Endodermal cell (in vitro differentiated cells): Measurements from ENCODE around the gene SNX13. TPM values are rescaled to one million over a fixed set of nuclear protein-coding genes. Genes with fewer than 3 reads are reported as not detected.

Experiments
- DNase-seq: peaks from one replicate; pipeline ENCODE4 v3.0.0-alpha.2; 2017
- H3K27ac ChIP-seq: 2 replicates; pipeline ENCODE4 v1.5.1; 2013; ENCODE audit warnings: mild to moderate bottlenecking, low read depth, low read length, moderate library complexity
- H3K27me3 ChIP-seq: 2 replicates; pipeline ENCODE4 v1.6.1; 2013; ENCODE audit warnings: mild to moderate bottlenecking, low read length, moderate library complexity; ENCODE audit not compliant: insufficient read depth, control insufficient read depth, poor library complexity, severe bottlenecking
- H3K36me3 ChIP-seq: 2 replicates; pipeline ENCODE4 v1.7.0; 2013; ENCODE audit warnings: mild to moderate bottlenecking, low read length, moderate library complexity; ENCODE audit not compliant: control insufficient read depth, insufficient read depth
- H3K4me1 ChIP-seq: one replicate; pipeline ENCODE4 v1.7.0; 2013; ENCODE audit warnings: low read length; ENCODE audit not compliant: control insufficient read depth, insufficient read depth
- H3K4me3 ChIP-seq: 2 replicates; pipeline ENCODE4 v1.5.1; 2013; ENCODE audit warnings: mild to moderate bottlenecking, low read length, moderate library complexity
- H3K9ac ChIP-seq: 2 replicates; pipeline ENCODE4 v1.6.1; 2013; ENCODE audit warnings: mild to moderate bottlenecking, low read length, moderate library complexity; ENCODE audit not compliant: poor library complexity, severe bottlenecking; ENCODE audit errors: extremely low read depth
- H3K9me3 ChIP-seq: 2 replicates; pipeline ENCODE4 v1.6.1; 2013; ENCODE audit warnings: mild to moderate bottlenecking, low read length, moderate library complexity; ENCODE audit not compliant: control insufficient read depth
- H3K27ac Mint-ChIP-seq: 2 replicates; pipeline ENCODE4 v1.8.0; 2020; ENCODE audit warnings: mixed read lengths
- H3K27me3 Mint-ChIP-seq: 2 replicates; pipeline ENCODE4 v1.8.0; 2021; ENCODE audit warnings: mild to moderate bottlenecking, mixed read lengths; ENCODE audit not compliant: insufficient read depth
- H3K36me3 Mint-ChIP-seq: 2 replicates; pipeline ENCODE4 v1.8.0; 2020; ENCODE audit warnings: low read depth, mixed read lengths
- H3K4me1 Mint-ChIP-seq: 2 replicates; pipeline ENCODE4 v1.8.0; 2020; ENCODE audit warnings: mixed read lengths
- H3K4me3 Mint-ChIP-seq: 2 replicates; pipeline ENCODE4 v1.8.0; 2020; ENCODE audit warnings: mild to moderate bottlenecking, moderate library complexity, mixed read lengths
- H3K9me3 Mint-ChIP-seq: 2 replicates; pipeline ENCODE4 v1.8.0; 2020; ENCODE audit warnings: mild to moderate bottlenecking, mixed read lengths
- WGBS, 2 experiments: methylation state at CpG; one replicate each; pipeline versions ENCODE4 v1.1.5 to v1.1.7; 2013; ENCODE audit warnings: missing lambda C conversion rate in 2 of 2, mixed read lengths in 1 of 2; ENCODE audit not compliant: insufficient coverage in 1 of 2, insufficient read length in 1 of 2; 5-methylcytosine and 5-hydroxymethylcytosine counted together
- total RNA-seq, 2 donors: library from RNA; stranded (reverse); fragmentation: NEBNext Ultra II Directional in 1 of 2; extraction: Animal tissue kit (Norgen Biotek cat#: 25700) in 1 of 2; gene quantifications; 2 replicates in 1 of 2; 3 replicates in 1 of 2; pipeline ENCODE4 v1.2.1, GENCODE V29; 2021
- TF ChIP-seq, protein P1 (sequence below): fragments of 200-600 bp; sonication (generic); conservative IDR thresholded peaks from 2 replicates; pipeline ENCODE4 v1.5.0; 2021; ENCODE audit warnings: antibody characterized with exemption, mild to moderate bottlenecking

SNX13 gene
- total RNA-seq, 2 donors from 2014 or later: 32.8 to 38.8 TPM

DNA sequence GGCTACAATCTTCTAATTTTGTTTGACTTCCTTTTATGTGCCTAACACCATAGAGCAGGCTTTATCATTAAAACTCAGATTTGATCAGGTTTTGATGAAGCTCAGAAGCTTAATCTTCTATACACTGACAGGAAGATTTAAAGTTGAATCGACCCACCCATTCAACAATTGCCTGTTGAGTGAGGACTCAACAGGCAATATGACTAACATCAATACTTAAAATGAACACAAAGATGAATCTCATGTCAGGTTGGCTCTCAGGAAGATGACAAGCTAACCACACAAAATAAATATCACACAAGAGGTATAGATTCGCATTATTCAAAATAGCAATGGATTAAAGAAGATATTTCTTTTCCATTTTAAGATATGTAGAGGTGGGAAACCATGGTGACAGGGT is 36.7 kb upstream of the SNX13 start:
- H3K4me1 Mint-ChIP-seq: no peaks in the 10 kb centered on the region
- no peak for DNase-seq
- H3K36me3 Mint-ChIP-seq: no peaks in the 10 kb centered on the region
- 100% methylated on average over 1 of the region's 2 CpGs; no CpG with 5 or more reads in 1 of the 2 experiments for WGBS, 2 experiments
- no peak overlapping the region for H3K27ac Mint-ChIP-seq
- Histone ChIP-seq H3K9me3 (no peaks in the 10 kb centered on the region), H3K4me3 (no peak overlapping the region), H3K36me3 (no peaks in the 10 kb centered on the region), H3K27me3 (no peaks in the 10 kb centered on the region), H3K27ac (no peak overlapping the region), H3K9ac (no peak overlapping the region), H3K4me1 (no peaks in the 10 kb centered on the region)
- TF ChIP-seq, protein P1, sequence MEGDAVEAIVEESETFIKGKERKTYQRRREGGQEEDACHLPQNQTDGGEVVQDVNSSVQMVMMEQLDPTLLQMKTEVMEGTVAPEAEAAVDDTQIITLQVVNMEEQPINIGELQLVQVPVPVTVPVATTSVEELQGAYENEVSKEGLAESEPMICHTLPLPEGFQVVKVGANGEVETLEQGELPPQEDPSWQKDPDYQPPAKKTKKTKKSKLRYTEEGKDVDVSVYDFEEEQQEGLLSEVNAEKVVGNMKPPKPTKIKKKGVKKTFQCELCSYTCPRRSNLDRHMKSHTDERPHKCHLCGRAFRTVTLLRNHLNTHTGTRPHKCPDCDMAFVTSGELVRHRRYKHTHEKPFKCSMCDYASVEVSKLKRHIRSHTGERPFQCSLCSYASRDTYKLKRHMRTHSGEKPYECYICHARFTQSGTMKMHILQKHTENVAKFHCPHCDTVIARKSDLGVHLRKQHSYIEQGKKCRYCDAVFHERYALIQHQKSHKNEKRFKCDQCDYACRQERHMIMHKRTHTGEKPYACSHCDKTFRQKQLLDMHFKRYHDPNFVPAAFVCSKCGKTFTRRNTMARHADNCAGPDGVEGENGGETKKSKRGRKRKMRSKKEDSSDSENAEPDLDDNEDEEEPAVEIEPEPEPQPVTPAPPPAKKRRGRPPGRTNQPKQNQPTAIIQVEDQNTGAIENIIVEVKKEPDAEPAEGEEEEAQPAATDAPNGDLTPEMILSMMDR: no peak
- H3K9me3 Mint-ChIP-seq: no peaks in the 10 kb centered on the region
- H3K4me3 Mint-ChIP-seq: no peak overlapping the region
- H3K27me3 Mint-ChIP-seq: no peaks in the 10 kb centered on the region

DNA sequence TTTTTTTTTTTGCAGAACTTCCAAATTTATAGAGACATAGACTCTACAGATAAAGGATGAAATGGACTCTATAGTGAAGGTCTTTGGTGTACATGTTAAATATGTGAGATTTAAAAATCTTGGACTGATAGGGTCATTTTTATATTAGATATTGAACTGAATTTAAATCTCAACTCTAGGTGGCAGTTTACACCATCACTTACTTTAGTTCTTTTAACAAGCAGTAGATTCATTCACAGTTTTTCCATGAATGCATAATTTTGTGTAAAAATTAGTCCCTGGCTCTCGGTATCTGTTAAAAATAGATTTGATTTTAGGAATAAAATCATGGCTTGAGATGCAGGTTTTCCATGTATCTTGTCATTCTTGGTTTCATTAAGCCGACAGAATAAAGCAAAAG is 31.1 kb upstream of the SNX13 start:
- Histone ChIP-seq H3K9ac (no peak overlapping the region), H3K27me3 (no peaks in the 10 kb centered on the region), H3K9me3 (no peaks in the 10 kb centered on the region), H3K4me1 (no peaks in the 10 kb centered on the region), H3K4me3 (no peak overlapping the region), H3K27ac (no peak overlapping the region), H3K36me3 (no peaks in the 10 kb centered on the region)
- Mint-ChIP-seq H3K36me3 (no peaks in the 10 kb centered on the region), H3K27ac (no peak overlapping the region), H3K9me3 (no peaks in the 10 kb centered on the region), H3K27me3 (no peaks in the 10 kb centered on the region), H3K4me3 (no peak overlapping the region), H3K4me1 (peaks cover 9% of the 10 kb centered on the region)
- 85 to 100% methylated on average over 1 to 2 of the region's 2 CpGs for WGBS, 2 experiments
- DNase-seq: no peak
- TF ChIP-seq, protein P1: no peak

DNA sequence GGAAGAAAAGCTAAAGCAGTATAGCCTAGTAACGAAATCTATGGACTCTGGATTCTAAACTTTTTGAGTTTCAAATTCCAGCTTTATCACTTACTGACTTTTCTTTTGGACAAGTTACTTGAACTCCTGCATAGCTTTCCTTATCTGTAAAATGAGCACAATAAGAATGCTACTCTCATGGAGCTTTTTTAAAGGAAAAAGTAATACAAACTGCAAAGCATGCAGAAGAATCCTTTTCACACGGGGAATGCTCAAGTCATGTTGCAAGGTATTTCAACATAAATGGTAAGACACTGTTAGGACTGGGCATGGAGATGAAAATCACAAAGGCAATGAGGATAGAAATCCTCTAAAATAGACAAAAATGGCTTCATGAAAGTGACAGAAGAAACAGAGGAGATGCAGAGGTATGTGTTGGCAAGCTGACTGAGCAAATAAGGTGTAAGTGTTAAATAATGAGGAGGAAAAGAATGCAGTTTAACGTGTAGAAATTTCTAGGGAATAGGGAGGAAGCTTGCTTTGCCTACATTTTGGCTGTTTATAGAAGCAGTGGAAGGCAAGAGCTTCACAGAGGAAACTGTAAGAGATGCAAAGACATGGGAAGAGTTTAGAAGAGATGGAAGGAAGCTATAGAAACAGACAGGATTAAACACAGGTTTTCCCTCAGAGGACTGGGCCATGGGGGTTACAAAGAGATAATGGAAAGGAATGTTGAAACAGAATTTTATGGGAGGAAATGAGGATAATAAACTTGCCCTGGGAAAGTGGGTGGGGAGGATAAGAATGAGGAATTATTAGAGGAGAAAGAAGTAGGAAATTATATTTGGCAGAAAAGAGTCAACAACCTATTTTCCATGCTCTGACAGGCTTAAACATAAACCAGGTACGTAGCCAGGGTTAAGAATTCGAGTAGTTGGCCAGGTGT is 28.8 kb upstream of the SNX13 start:
- Histone ChIP-seq H3K4me3 (no peak overlapping the region), H3K4me1 (no peaks in the 10 kb centered on the region), H3K9ac (no peak overlapping the region), H3K36me3 (no peaks in the 10 kb centered on the region), H3K9me3 (no peaks in the 10 kb centered on the region), H3K27me3 (no peaks in the 10 kb centered on the region), H3K27ac (no peak overlapping the region)
- 84% methylated on average over 5 of the region's 5 CpGs for WGBS, 2 experiments
- Mint-ChIP-seq H3K36me3 (no peaks in the 10 kb centered on the region), H3K4me1 (peaks cover 9% of the 10 kb centered on the region), H3K27ac (no peak overlapping the region), H3K27me3 (no peaks in the 10 kb centered on the region), H3K9me3 (peaks cover 2% of the 10 kb centered on the region), H3K4me3 (no peak overlapping the region)
- no peak for DNase-seq
- TF ChIP-seq, protein P1: no peak
